Ishikawa (cell line): ENCODE results near the gene GC.

Experiments
- CREB1 ChIP-seq: IDR thresholded peaks from 2 replicates; pipeline ENCODE4 v1.6.1; 2012; ENCODE audit warnings: low read depth
- EP300 ChIP-seq: IDR thresholded peaks from 2 replicates; pipeline ENCODE4 v1.6.1; 2012; ENCODE audit warnings: borderline replicate concordance
- FOXM1 ChIP-seq: IDR thresholded peaks from 2 replicates; pipeline ENCODE4 v1.6.1; 2012; ENCODE audit warnings: low read depth, borderline replicate concordance
- NFIC ChIP-seq: IDR thresholded peaks from 2 replicates; pipeline ENCODE4 v1.6.1; 2012
- TF ChIP-seq, protein P1 (sequence below): IDR thresholded peaks from 2 replicates; pipeline ENCODE4 v1.6.1; 2012; ENCODE audit warnings: low read depth, mild to moderate bottlenecking
- TF ChIP-seq, protein P2 (sequence below): IDR thresholded peaks from 2 replicates; pipeline ENCODE4 v1.6.1; 2012

DNA sequence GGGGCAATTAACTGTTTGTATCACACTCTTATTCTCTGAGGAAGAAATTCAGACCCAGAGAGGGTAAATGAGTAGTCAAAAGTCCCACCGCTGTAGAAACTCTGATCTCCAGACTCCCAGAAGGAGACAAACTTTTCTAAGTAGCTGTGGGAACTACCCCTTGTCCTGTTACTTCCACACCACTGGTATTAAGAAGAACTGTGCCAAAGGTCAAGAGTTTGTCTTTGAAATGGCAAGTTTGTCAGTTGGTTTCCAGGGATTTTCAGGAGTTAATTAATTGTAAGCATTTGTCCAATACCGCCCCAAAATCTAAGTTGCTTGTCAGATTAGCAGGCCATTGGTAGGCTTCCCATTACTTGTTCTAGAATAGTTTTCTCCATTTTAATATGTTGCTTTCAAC, 85.7 kb downstream of the GC start:
- TF ChIP-seq EP300 (no peak), NFIC (no peak), FOXM1 (no peak), CREB1 (no peak)
- TF ChIP-seq, protein P1, sequence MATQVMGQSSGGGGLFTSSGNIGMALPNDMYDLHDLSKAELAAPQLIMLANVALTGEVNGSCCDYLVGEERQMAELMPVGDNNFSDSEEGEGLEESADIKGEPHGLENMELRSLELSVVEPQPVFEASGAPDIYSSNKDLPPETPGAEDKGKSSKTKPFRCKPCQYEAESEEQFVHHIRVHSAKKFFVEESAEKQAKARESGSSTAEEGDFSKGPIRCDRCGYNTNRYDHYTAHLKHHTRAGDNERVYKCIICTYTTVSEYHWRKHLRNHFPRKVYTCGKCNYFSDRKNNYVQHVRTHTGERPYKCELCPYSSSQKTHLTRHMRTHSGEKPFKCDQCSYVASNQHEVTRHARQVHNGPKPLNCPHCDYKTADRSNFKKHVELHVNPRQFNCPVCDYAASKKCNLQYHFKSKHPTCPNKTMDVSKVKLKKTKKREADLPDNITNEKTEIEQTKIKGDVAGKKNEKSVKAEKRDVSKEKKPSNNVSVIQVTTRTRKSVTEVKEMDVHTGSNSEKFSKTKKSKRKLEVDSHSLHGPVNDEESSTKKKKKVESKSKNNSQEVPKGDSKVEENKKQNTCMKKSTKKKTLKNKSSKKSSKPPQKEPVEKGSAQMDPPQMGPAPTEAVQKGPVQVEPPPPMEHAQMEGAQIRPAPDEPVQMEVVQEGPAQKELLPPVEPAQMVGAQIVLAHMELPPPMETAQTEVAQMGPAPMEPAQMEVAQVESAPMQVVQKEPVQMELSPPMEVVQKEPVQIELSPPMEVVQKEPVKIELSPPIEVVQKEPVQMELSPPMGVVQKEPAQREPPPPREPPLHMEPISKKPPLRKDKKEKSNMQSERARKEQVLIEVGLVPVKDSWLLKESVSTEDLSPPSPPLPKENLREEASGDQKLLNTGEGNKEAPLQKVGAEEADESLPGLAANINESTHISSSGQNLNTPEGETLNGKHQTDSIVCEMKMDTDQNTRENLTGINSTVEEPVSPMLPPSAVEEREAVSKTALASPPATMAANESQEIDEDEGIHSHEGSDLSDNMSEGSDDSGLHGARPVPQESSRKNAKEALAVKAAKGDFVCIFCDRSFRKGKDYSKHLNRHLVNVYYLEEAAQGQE: no peak
- TF ChIP-seq, protein P2, sequence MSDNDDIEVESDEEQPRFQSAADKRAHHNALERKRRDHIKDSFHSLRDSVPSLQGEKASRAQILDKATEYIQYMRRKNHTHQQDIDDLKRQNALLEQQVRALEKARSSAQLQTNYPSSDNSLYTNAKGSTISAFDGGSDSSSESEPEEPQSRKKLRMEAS: no peak
